Upper lobe of right lung (tissue), 1 donor: ENCODE measurements around the gene BAZ2A. TPM values are rescaled to one million over a fixed set of nuclear protein-coding genes. Genes with fewer than 3 reads are reported as not detected.
"Not testable (repeated sequence)": the region's sequence is repeated elsewhere in the genome, so short reads cannot be mapped to it uniquely, and the experiment has no call there.

Experiments used
- ATAC-seq: fragments of 200-7000 bp; cut with Tn5 transposase; one replicate; pipeline ENCODE4 v1.9.1; 2020; ENCODE audit warnings: mild to moderate bottlenecking, moderate library complexity
- DNase-seq: peaks from one replicate; pipeline ENCODE4 v3.0.0-alpha.2; 2020
- H3K27ac ChIP-seq: fragments of 200-600 bp; one replicate; pipeline ENCODE4 v1.8.0; 2022
- H3K27me3 ChIP-seq: fragments of 200-600 bp; one replicate; pipeline ENCODE4 v1.8.0; 2022; ENCODE audit warnings: mild to moderate bottlenecking
- H3K36me3 ChIP-seq: fragments of 200-600 bp; one replicate; pipeline ENCODE4 v1.8.0; 2022
- H3K4me1 ChIP-seq: fragments of 200-600 bp; one replicate; pipeline ENCODE4 v1.8.0; 2022
- H3K4me3 ChIP-seq: fragments of 200-600 bp; one replicate; pipeline ENCODE4 v1.8.0; 2022; ENCODE audit warnings: mild to moderate bottlenecking
- H3K9me3 ChIP-seq: fragments of 200-600 bp; one replicate; pipeline ENCODE4 v1.8.0; 2022
- intact Hi-C: fragments of 100-400 bp; cut with DNase I; formaldehyde crosslinking; loops from one replicate; pipeline ENCODE4 v1.11.0; 2022
- total RNA-seq: library from RNA; stranded (reverse); fragmentation: NEBNext Ultra II Directional; extraction: Animal tissue kit (Norgen Biotek cat#: 25700); gene quantifications from one replicate; pipeline ENCODE4 v1.2.1, GENCODE V29; 2021
- TF ChIP-seq, protein P1 (sequence below): fragments of 200-600 bp; IDR thresholded peaks from one replicate; pipeline ENCODE4 v1.8.0; 2022; ENCODE audit warnings: antibody characterized with exemption
- donor health status: DM: no; HTN: yes; CAD: no; lungs with severe emphysema.

The BAZ2A gene
- total RNA-seq, 1 donor from 2014 or later, result 98.5 TPM

DNA sequence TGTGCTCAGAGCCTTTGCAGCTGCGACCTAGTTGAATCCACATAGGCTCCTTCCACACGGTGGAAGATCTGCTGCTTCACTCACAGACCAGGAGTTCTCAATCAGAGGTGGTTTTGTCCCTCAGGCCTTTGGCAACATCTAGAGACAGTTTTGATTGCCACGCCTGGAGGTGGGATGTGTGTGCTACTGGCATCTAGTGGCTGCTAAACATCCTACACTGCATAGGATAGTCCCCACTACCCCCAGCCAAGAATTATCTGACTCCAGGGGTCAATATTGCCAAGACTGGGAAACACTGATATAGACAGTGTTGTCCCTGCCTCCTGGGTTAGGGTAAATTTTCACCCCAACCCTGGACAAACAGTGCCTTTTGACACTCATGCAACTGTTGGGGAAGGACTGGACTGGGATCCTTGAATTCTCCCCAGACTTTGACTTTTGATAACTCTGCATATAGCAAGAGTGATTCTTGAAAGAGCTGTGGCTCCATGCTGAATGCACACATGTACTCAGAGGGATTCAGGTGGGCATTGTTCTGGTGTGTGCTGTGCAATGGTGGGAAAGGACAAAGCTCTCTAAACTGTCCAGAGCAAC, 39.8 kb downstream of the BAZ2A start:
- Histone ChIP-seq H3K36me3 (peaks cover 63% of the 10 kb centered on the region), H3K27ac (no peak overlapping the region)
- ATAC-seq, result no peak

DNA sequence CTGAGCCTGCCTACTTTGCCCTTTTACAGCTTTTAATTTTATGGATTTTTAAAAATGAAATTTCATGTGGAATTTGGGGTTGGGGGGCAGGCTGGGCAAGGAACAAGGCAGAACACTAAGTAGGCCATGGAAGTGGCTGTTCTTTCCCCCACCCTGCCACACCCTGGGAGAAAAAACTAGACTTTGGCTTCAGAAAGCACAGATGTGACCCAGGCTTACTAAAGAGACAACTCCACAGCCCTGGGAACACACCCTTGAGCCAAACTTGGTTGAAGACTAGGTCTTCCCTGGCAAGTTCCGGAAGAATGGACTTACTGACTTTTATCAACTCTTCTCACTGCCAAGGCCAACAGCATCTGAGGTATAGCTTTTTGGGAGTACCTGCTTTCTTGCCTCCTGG, 40.3 kb downstream of the BAZ2A start:
- H3K4me3 ChIP-seq, result no peak overlapping the region
- ATAC-seq, result no peak
- DNase-seq, result no peak
- H3K9me3 ChIP-seq, result no peaks in the 10 kb centered on the region
- intact Hi-C loops, result no loop called here
- no peak overlapping the region for H3K27ac ChIP-seq
- H3K27me3 ChIP-seq, result no peaks in the 10 kb centered on the region
- H3K36me3 ChIP-seq, result peaks cover 63% of the 10 kb centered on the region
- H3K4me1 ChIP-seq, result peaks cover 9% of the 10 kb centered on the region
- TF ChIP-seq, protein P1, sequence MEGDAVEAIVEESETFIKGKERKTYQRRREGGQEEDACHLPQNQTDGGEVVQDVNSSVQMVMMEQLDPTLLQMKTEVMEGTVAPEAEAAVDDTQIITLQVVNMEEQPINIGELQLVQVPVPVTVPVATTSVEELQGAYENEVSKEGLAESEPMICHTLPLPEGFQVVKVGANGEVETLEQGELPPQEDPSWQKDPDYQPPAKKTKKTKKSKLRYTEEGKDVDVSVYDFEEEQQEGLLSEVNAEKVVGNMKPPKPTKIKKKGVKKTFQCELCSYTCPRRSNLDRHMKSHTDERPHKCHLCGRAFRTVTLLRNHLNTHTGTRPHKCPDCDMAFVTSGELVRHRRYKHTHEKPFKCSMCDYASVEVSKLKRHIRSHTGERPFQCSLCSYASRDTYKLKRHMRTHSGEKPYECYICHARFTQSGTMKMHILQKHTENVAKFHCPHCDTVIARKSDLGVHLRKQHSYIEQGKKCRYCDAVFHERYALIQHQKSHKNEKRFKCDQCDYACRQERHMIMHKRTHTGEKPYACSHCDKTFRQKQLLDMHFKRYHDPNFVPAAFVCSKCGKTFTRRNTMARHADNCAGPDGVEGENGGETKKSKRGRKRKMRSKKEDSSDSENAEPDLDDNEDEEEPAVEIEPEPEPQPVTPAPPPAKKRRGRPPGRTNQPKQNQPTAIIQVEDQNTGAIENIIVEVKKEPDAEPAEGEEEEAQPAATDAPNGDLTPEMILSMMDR, result no peak

More for the DNA sequence above, 39.8 kb downstream of the BAZ2A start:
- DNase-seq, result no peak
- intact Hi-C loops, result no loop called here
- H3K27me3 ChIP-seq, result no peaks in the 10 kb centered on the region
- TF ChIP-seq, protein P1, result peak; percentile 8
- H3K9me3 ChIP-seq, result no peaks in the 10 kb centered on the region
- peaks cover 9% of the 10 kb centered on the region for H3K4me1 ChIP-seq
- no peak overlapping the region for H3K4me3 ChIP-seq

DNA sequence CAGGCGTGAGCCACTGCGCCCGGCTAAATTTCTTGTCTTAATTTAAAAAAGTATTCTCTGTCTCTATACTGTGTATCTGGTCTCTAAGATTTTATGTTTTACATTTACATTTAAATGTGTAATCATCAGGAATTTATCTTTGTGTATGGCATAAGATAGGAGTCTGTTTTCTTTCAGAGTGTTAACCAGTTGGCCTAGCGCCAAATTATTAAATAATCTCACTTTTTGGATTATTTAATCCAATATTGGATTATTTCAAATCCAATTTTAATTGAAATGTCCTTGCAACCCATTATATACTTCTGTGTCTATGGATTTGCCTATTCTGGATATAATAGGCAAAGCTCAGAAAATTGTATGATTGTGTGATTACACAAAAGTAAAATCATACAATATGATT, 45.0 kb downstream of the BAZ2A start:
- Histone ChIP-seq H3K27me3 (no peaks in the 10 kb centered on the region), H3K27ac (no peak overlapping the region), H3K4me3 (no peak overlapping the region), H3K4me1 (no peaks in the 10 kb centered on the region), H3K9me3 (no peaks in the 10 kb centered on the region), H3K36me3 (peaks cover 96% of the 10 kb centered on the region)
- intact Hi-C loops, result no loop called here
- TF ChIP-seq, protein P1, result no peak
- DNase-seq (no peak), ATAC-seq (no peak)

DNA sequence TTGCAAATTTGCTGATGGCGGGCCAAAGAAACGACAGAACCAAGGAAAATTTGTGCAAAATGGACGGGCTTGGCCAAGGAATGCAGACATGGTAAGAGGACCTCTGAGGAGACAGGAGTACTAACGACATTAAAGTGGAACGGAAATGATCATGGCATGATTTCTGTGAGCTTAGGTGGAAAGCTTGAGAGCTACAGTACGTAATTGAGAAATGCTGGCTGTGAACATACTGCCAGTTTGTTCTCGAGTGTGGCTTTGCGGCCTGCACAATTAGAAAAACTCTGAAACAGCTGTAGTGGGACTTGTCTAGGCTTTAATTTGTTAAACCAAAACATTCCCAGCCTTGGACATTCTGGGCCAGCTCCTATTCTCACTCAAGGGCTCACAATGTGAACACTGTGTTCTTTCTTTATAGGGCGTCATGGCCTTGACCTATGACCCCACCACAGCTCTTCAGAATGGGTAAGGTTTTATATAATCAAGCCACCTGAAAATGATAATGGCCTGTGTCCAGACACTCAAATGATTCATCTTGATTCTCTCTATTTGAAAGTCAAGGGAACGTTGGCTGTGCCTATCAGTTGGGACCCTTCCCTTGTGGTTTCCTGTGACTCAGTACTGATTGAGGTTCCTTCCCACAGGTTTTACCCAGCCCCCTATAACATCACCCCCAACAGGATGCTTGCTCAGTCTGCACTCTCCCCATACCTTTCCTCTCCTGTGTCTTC, 48.5 kb downstream of the BAZ2A start:
- Histone ChIP-seq H3K27ac (peak overlapping the region; percentile 40), H3K36me3 (peaks cover 78% of the 10 kb centered on the region)
- ATAC-seq, result no peak

DNA sequence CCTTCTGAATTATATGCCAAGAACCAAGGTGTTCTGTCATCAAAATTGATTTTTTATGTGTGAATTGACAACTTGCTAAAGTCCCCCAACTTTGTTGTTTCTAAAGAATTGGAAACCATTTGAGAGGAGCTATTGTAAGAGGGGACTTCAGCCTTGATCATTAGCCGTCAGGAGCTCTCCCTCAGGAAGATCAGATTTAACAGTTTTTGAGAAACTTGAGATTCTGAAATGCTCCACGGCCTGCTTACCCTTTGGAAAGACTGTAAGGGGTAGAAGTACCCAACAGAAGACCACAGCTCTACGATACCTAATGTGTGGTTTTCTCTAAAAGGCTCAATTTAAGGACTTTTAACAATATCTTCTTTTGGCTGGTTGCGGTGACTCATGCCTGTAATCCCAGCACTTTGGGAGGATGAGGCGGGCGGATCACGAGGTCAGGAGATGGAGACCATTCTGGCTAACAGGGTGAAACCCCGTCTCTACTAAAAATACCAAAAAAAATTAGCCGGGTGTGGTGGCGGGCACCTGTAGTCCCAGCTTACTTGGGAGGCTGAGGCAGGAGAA, 51.1 kb downstream of the BAZ2A start:
- intact Hi-C loops, result no loop called here
- Histone ChIP-seq H3K36me3 (peaks cover 81% of the 10 kb centered on the region), H3K4me3 (no peak overlapping the region), H3K9me3 (no peaks in the 10 kb centered on the region), H3K27me3 (no peaks in the 10 kb centered on the region), H3K4me1 (no peaks in the 10 kb centered on the region), H3K27ac (no peak overlapping the region)
- ATAC-seq (no peak), DNase-seq (no peak)
- TF ChIP-seq, protein P1, result no peak

More for the DNA sequence above, 48.5 kb downstream of the BAZ2A start:
- no peaks in the 10 kb centered on the region for H3K4me1 ChIP-seq
- TF ChIP-seq, protein P1, result no peak
- intact Hi-C loops, result no loop called here
- H3K27me3 ChIP-seq, result no peaks in the 10 kb centered on the region
- H3K9me3 ChIP-seq, result no peaks in the 10 kb centered on the region
- no peak for DNase-seq
- H3K4me3 ChIP-seq, result no peak overlapping the region

DNA sequence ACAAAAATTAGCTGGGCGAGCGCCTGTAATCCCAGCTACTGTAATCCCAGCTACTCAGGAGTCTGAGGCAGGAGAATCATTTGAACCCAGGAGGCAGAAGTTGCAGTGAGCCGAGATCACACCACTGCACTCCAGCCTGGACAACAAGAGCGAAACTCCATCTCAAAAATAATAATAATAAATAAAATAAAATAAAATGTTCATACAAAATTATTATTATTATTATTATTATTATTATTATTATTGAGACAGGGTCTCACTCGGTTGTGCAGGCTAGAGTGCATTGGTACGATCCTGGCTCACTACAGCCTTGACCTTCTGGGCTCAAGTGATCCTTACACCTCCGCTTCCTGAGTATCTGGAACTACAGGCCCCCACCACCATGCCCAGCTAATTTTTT, 52.9 kb downstream of the BAZ2A start:
- H3K27ac ChIP-seq, H3K4me1 ChIP-seq, intact Hi-C loops, H3K27me3 ChIP-seq, H3K4me3 ChIP-seq, H3K9me3 ChIP-seq, ATAC-seq, DNase-seq: not testable (repeated sequence)
- peaks cover 74% of the 10 kb centered on the region for H3K36me3 ChIP-seq
